Measurements from ENCODE around the gene LAYN.
A peak's percentile ranks its signal among the peaks of the same experiment; 100 is the strongest.

Gene LAYN

DNA sequence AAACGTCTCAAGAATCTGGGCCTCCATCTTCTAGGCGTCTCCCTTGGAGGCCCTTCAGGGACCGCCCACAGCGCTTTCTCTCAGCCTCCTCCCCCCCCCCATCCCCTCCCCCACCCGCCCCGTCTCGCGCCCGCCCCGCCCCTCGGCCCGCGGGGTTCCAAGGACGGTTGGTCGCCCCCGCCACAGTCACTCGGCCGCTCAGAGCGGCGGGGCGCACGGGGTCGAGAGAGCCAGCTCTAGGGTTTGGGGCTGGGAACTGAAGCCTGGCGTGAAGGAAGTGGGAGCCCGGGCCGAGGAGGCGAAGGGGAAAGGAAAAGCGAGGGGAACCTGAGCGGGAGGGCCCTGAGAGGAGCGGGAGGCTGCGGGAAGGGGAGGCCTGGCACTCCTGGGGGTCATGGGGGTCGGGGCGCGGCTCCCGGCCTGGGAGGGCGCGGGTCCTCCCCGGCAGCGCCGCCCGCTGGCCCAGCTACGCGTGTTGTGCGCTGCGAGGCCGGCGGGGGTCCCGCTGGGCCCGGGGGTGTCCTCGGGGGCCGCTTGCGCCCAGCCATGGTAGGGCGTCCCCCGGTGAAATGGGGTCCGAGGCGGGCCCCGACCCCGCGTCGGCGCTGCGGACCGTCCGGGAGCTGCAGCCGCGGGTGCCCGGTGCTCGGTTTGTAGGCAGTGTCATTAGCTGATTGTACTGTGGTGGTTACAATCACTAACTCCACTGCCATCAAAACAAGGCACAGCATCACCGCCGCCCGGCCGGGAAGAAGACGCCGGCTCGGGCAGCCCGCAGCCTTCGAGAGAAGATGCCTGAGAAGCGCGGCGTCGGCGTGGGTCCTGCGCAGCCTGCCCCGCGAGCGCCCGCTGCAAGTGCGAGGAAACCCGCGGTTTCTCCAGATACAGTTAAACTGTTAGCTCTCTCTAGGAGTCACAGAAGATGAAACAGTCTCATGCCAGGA, 28.0 kb upstream of the LAYN start, which contains the start of gene BTG4:
Gene BTG4 (minus strand): TSS at position 91 of the 944 bp plus-strand sequence. CDS start 13,610 bp downstream, outside the sequence.
- peak in 1 of 2 donors; percentile 13 for DNase-seq (ENCODE audit: low read depth in 2 of 2)
- peak within 1 kb of the TSS; percentile 51 to 53 for H3K4me3 ChIP-seq (replicated peaks in 1 of 2; ENCODE audit: low read depth in 2 of 2, low read length in 2 of 2)
- TF ChIP-seq, protein P1, sequence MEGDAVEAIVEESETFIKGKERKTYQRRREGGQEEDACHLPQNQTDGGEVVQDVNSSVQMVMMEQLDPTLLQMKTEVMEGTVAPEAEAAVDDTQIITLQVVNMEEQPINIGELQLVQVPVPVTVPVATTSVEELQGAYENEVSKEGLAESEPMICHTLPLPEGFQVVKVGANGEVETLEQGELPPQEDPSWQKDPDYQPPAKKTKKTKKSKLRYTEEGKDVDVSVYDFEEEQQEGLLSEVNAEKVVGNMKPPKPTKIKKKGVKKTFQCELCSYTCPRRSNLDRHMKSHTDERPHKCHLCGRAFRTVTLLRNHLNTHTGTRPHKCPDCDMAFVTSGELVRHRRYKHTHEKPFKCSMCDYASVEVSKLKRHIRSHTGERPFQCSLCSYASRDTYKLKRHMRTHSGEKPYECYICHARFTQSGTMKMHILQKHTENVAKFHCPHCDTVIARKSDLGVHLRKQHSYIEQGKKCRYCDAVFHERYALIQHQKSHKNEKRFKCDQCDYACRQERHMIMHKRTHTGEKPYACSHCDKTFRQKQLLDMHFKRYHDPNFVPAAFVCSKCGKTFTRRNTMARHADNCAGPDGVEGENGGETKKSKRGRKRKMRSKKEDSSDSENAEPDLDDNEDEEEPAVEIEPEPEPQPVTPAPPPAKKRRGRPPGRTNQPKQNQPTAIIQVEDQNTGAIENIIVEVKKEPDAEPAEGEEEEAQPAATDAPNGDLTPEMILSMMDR (IDR thresholded peaks at IDR 0.05; ENCODE audit: low read depth, low read length) = no peak

DNA sequence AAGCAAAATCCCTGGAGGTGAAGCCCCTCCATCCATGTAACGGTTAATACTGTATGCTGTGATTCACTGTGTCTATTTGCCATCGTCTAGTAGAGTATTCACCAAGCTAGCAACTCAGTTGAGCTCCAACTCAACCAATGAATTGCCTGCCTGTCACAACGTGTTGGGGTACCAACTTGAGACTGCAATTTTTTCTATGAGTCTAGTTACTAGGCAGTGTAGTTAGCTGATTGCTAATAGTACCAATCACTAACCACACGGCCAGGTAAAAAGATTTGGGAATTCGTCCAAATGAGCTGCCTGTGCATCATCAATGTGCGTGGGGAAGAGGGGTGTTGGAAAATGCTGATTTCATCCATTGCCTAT, 27.3 kb upstream of the LAYN start:
- DNase-seq (ENCODE audit: low read depth in 2 of 2) = no peak
- no peak overlapping the region for H3K4me3 ChIP-seq (replicated peaks in 1 of 2; ENCODE audit: low read depth in 2 of 2, low read length in 2 of 2)
- TF ChIP-seq, protein P1 (IDR thresholded peaks at IDR 0.05; ENCODE audit: low read depth, low read length) = no peak

DNA sequence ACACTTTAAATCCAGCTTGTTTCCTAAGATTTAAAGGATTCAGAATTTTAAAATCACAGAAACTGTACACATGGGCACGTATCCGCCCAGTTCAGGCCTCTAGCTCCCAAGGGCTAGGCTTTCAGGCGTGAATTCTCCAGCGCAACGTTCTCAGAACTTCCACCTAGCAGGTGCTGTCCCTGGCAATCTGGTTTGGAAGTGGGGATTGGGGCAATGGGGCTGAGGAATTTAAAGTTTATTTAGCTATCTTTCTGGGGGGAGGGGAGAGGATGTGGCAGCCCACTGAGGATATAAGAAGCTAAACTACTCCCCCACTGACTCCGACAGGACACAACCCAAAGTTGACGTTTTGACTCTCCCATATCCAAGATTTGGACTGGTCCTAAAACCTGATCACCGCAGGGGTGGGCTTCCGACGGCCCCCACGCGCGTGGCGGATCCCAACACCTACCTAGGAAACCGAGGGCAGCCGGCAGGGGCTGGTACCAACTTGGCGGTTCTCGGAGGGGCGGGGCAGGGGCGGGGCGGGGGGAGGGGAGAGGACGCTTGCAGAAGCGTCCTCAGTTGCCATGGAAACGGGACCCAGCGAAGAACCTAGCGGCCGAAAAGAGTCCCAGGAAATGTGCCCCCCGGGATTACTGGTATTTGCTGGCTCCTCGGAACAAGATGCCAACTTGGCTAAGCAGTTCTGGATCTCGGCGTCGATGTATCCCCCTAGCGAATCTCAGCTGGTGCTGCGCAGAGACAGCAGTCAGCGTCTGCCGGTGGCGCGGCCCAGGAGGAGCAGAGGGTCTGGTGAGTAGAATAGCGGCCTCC, 26.1 kb upstream of the LAYN start, which contains the start of gene HOATZ:
Gene HOATZ (plus strand): TSS at position 563 of the 816 bp plus-strand sequence. CDS start 7 bp downstream, at position 570.
- DNase-seq (ENCODE audit: low read depth in 2 of 2) = peak; percentile 13 to 18
- H3K4me3 ChIP-seq (replicated peaks in 1 of 2; ENCODE audit: low read depth in 2 of 2, low read length in 2 of 2) = peak within 1 kb of the TSS in 1 of 2 donors; percentile 19

DNA sequence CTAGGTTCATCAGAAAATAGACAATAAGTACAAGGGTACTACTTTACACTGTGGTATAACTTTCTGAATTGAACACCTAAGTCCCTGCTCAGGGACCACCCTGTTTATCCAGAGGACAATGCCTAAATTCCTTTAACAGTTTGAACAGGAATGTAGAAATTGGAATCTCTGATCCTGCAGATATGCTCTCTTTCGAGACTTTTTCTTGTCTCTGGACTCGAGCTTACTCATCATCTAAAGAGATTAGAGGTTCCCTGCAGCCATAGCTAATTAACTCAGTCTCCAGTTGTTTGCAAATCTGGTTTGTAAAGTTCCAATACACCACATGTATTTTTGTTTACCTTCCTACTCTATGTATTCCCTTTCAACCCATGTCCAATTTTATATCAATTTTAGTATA, 24.9 kb upstream of the LAYN start:
- H3K4me3 ChIP-seq (replicated peaks in 1 of 2; ENCODE audit: low read depth in 2 of 2, low read length in 2 of 2) = no peak overlapping the region
- no peak for DNase-seq (ENCODE audit: low read depth in 2 of 2)
- TF ChIP-seq, protein P1 (IDR thresholded peaks at IDR 0.05; ENCODE audit: low read depth, low read length) = no peak

More for the DNA sequence above, 26.1 kb upstream of the LAYN start, which contains the start of gene HOATZ:
- TF ChIP-seq, protein P1 (IDR thresholded peaks at IDR 0.05; ENCODE audit: low read depth, low read length) = peak; percentile 22

DNA sequence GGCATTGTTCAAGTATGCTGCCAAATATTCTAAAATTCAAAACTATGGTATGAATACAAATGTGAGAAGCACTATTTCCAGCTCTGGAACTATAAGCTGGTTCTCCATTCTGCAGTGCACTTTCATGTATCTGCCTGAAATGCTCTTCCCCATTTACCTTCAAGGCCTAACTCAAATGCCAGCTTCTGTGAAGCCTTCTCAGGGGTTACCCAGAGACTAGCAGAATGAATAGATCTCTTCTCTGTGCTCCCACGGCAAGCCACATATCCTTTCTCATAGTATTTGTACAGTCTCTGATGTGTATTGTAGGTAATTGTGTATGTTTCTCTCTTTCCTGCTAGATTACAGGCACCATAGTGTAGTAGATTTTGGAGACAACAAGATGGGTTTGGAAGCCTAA, 21.9 kb upstream of the LAYN start:
- TF ChIP-seq, protein P1 (IDR thresholded peaks at IDR 0.05; ENCODE audit: low read depth, low read length) = no peak
- no peak for DNase-seq (ENCODE audit: low read depth in 2 of 2)
- H3K4me3 ChIP-seq (replicated peaks in 1 of 2; ENCODE audit: low read depth in 2 of 2, low read length in 2 of 2) = no peak overlapping the region

DNA sequence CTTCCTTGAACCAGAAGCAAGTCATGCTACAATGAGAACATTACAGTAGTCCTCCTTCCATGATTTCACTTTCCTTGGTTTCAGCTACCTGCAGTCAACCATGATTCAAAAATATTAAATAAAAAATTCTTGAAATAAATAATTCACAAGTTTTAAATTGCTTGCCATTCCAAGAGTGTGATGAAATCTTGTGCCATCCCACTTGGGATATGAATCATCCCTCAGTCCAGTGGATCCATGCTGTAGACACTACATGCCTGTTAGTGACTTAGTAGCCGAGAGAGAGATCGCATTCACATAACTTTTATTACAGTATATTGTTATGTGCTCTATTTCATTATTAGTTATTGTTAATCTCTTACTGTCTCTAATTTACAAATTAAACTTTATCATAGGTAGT, 20.0 kb upstream of the LAYN start:
- peak; percentile 17 to 65 for DNase-seq (ENCODE audit: low read depth in 2 of 2)

More for the DNA sequence above, 20.0 kb upstream of the LAYN start:
- TF ChIP-seq, protein P1 (IDR thresholded peaks at IDR 0.05; ENCODE audit: low read depth, low read length) = no peak
- no peak overlapping the region for H3K4me3 ChIP-seq (replicated peaks in 1 of 2; ENCODE audit: low read depth in 2 of 2, low read length in 2 of 2)

Measured in cardiac fibroblast (primary cell).